Right renal pelvis (tissue), 4 donors: ENCODE measurements around the gene ADAMTS13. TPM values are rescaled to one million over a fixed set of nuclear protein-coding genes. Genes with fewer than 3 reads are reported as not detected.
"Not testable (repeated sequence)": the region's sequence is repeated elsewhere in the genome, so short reads cannot be mapped to it uniquely, and the experiment has no call there.

ENCODE experiments used
- DNase-seq, 4 donors: peaks; one replicate each; pipeline ENCODE4 v3.0.0-alpha.2; 2013; ENCODE audit warnings: low read depth in 4 of 4, low spot score in 3 of 4, missing footprints in 1 of 4
- polyA plus RNA-seq, 4 donors: library from polyadenylated mRNA; unstranded; fragments of 120-200 nt; gene quantifications; one replicate each; pipeline ENCODE4 v1.2.1, GENCODE V29; 2013; ENCODE audit not compliant: insufficient read length in 4 of 4

Gene ADAMTS13
- polyA plus RNA-seq, 4 donors, result 6.6 to 12.0 (median 8.8) TPM

GRCh38 chr9:133391449-133391848, 30.7 kb upstream of the ADAMTS13 start:
- not testable (repeated sequence) for DNase-seq

DNA sequence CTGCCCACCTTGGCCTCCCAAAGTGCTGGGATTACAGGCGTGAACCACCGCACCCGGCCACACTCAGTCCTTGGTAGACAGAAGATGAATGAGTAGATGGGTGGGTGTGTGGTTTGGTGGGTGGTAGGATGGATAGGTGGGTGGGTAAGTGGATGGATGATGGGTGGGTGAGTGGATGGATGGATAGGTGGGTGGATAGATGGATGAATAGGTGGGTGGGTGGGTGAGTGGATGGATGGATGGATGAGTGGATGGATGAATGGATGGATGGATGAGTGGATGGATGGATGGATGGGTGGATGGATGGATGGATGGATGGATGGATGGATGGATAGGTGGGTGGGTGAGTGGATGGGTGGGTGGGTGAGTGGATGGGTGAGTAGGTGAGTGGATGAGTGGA, 29.9 kb upstream of the ADAMTS13 start:
- DNase-seq, result not testable (repeated sequence)

GRCh38 chr9:133393399-133393798, 28.8 kb upstream of the ADAMTS13 start:
- no peak for DNase-seq

- no peak for DNase-seq
These were observed 27.4 kb upstream of the ADAMTS13 start for GRCh38 chr9:133394687-133395271.

GRCh38 chr9:133396952-133397351, 25.2 kb upstream of the ADAMTS13 start:
- no peak for DNase-seq

GRCh38 chr9:133397370-133397769, 24.8 kb upstream of the ADAMTS13 start:
- DNase-seq, result no peak

GRCh38 chr9:133397895-133398294, 24.3 kb upstream of the ADAMTS13 start:
- no peak for DNase-seq

GRCh38 chr9:133400292-133400691, 21.9 kb upstream of the ADAMTS13 start:
- no peak for DNase-seq

GRCh38 chr9:133401588-133401987, 20.6 kb upstream of the ADAMTS13 start:
- no peak for DNase-seq

- DNase-seq, result no peak
These were observed 19.5 kb upstream of the ADAMTS13 start for GRCh38 chr9:133402689-133403088.

- no peak for DNase-seq
These were observed 18.3 kb upstream of the ADAMTS13 start for GRCh38 chr9:133403766-133404453.

- no peak for DNase-seq
These were observed 17.6 kb upstream of the ADAMTS13 start for GRCh38 chr9:133404454-133405002.

GRCh38 chr9:133405508-133406438, 16.4 kb upstream of the ADAMTS13 start:
- no peak for DNase-seq

DNA sequence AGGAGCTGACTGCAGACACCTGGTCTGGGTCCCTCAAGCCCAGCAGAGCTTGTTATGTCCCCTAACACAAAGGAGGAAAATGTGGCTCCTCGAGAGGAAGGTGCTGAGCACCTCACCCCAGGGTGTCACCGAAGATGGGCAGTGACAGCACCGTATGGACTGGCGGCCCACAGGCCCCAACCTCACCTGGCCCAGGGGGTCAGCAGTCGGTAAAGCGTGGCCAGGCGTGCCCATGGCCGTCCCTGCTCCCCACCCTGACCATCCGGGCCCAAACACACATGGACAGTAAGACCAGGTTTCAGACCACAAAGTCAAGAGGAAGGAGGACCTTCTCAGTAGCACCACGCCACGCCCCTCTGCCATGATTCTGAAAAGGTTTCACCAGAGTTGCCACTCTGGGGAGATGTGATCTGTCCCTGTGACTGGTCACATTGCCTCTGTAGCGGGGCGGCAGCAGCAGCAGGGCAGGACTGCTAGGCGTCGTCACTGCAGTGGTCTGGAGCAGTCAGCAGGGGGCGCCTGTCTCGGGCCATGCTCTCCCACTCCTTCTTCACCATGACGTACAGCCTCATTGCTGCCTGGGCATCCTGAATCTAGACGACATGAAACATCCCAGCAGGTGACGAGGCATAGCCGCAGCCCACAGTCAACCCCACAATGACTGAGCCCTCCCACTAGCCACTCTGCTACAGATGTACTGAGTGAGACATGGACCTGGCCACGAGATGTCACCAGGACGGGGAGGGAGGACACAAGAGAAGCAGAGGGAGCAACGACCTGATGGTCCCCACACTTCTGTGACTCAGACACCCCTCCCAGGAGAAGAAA, 15.5 kb upstream of the ADAMTS13 start:
- peak in 2 of 4 donors; percentile 38 to 66 for DNase-seq

GRCh38 chr9:133408042-133408441, 14.1 kb upstream of the ADAMTS13 start:
- no peak for DNase-seq

DNA sequence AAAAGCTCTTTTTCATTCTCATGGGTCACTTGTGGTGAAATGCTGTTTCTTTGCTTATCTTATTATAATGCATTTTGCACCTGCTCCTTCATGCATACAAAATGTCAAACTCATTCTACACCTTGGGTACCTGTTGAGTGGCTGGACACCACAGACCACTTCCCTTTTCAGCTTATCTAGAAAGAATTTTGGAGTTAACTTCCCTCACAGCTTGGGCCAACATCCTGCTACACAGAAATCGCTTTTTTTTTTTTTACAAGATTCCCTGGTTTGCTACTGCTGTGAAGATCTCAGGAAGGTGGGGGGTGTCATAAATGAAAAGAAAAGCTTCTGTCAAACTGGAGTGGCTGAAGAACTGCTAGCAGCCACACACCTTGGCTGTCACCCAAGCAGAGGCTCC, 7.0 kb upstream of the ADAMTS13 start:
- DNase-seq, result no peak

GRCh38 chr9:133417541-133418461, 4.4 kb upstream of the ADAMTS13 start, which contains the start of gene REXO4:
TSS of gene REXO4 (minus strand) at chr9:133418010. CDS start at chr9:133417844, 166 bp downstream.
- peak; percentile 70 to 88 (median 77) for DNase-seq

DNA sequence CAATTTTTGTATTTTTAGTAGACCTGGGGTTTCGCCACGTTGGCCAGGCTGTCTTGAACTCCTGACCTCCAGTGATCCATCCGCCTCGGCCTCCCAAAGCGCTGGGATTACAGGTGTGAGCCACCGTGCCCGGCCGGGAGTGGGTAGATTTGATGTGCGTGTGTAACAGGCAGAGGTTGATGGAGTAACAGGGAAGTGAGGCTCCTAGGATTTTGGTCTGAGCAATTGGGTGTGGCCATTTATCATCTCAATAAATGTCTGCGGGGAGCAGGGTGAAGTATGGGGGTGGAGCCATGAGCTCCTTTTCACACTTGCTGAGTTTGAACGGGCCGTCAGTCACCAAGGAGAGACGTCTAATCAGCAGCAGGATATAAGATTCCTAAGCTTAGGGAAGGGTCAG, 3.2 kb upstream of the ADAMTS13 start:
- no peak for DNase-seq

DNA sequence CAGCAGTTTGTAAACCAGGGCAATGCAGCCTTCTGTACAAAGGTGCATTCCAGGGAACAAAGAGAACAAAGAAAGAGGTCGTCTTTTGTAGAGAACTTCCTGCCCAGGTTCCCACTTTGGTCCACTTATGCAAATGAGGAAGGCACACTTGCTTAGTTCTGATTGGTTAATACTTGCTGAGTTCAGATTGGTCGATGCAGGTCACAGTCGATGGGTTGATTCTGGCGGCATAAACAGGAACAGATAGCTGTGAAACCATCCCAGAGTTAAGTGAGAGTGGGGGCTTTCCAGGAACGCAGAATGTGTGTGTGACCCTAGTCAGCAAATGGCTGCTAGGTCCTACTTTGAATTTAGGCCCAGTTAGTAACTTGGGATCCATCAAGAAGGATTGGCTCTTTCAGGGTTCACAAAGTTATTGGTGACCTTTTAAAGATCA, 1.8 kb upstream of the ADAMTS13 start:
- DNase-seq, result no peak
